K562 (cell line): Measurements from ENCODE around the gene SNRPA. TPM values are rescaled to one million over a fixed set of nuclear protein-coding genes. Genes with fewer than 3 reads are reported as not detected.

Source experiments
- CSDE1 ChIP-seq, 2 experiments: fragments of 450-650 bp; IDR thresholded peaks; 2 replicates each; pipeline ENCODE4 v1.6.1; 2016; ENCODE audit warnings: mild to moderate bottlenecking in 1 of 2
- KHSRP ChIP-seq: fragments of 450-650 bp; IDR thresholded peaks from 2 replicates; pipeline ENCODE4 v1.6.1; 2017
- MEF2A ChIP-seq: IDR thresholded peaks from 2 replicates; pipeline ENCODE4 v1.6.1; 2011; ENCODE audit warnings: low read depth, mild to moderate bottlenecking, low read length, moderate library complexity; ENCODE audit not compliant: control insufficient read depth
- NR4A1 ChIP-seq, 2 experiments: fragments of 250-450 bp in 1 of 2; fragments of 450-650 bp in 1 of 2; sonication (Bioruptor Pico) in 1 of 2; IDR thresholded peaks; 2 replicates each; pipeline versions ENCODE4 v1.4.0 to v1.6.1; 2016 to 2020; ENCODE audit warnings: mild to moderate bottlenecking in 2 of 2, missing compliant biosample characterization in 1 of 2, missing genetic modification characterization in 1 of 2, moderate library complexity in 1 of 2
- ZBTB9 ChIP-seq: fragments of 450-650 bp; formaldehyde crosslinking; IDR thresholded peaks from 2 replicates; pipeline ENCODE4 v1.4.0; 2020; ENCODE audit warnings: mild to moderate bottlenecking, moderate library complexity
- ZNF197 ChIP-seq: fragments of 200-800 bp; sonication (Bioruptor generic); IDR thresholded peaks from 2 replicates; pipeline ENCODE4 v1.6.1; 2016; ENCODE audit warnings: low read depth, missing genetic modification characterization, missing compliant biosample characterization
- ZNF407 ChIP-seq: fragments of 450-650 bp; IDR thresholded peaks from 2 replicates; pipeline ENCODE4 v1.6.1; 2016; ENCODE audit warnings: low read depth
- ZNF431 ChIP-seq: sonication (generic); formaldehyde crosslinking; IDR thresholded peaks from 2 replicates; pipeline ENCODE4 v1.8.0; 2022; ENCODE audit warnings: mild to moderate bottlenecking, missing genetic modification reagents
- polyA plus RNA-seq, 8 experiments: library from polyadenylated mRNA; depleted of rRNA in 4 of 8; stranded (reverse) in 5 of 8; unstranded in 3 of 8; fragments of >200 nt; fragmentation: Nextera tagmentation in 2 of 8; fragmentation: Illumina TruSeq in 1 of 8; extraction: Ambion mirVana in 2 of 8; extraction: Trizol in 1 of 8; gene quantifications; 2 replicates each; pipeline versions ENCODE4 v1.2.1 to v1.2.3, GENCODE V29; 2011 to 2014; ENCODE audit warnings: inconsistent platforms in 1 of 8, missing spikeins in 1 of 8
- total RNA-seq, 7 experiments: library from RNA; depleted of rRNA in 6 of 7; stranded (reverse); fragments of >200 nt in 6 of 7; fragmentation: Illumina TruSeq in 2 of 7; extraction: Trizol in 2 of 7; gene quantifications; 2 replicates each; pipeline versions ENCODE4 v1.2.1 to v1.2.3, GENCODE V29; 2011 to 2021; ENCODE audit warnings: low replicate concordance in 1 of 7
- TF ChIP-seq, protein P1 (sequence below): sonication (generic); formaldehyde crosslinking; IDR thresholded peaks from 2 replicates; pipeline ENCODE4 v1.9.0; 2022; ENCODE audit warnings: mild to moderate bottlenecking, missing genetic modification reagents

Gene SNRPA
- total and polyA plus RNA-seq, 9 of the 15 experiments (the other 6 are each of a cell fraction or from before 2014, with no cell fraction given): 16.3 to 311 (median 193) TPM

- TF ChIP-seq ZNF407 (no peak), CSDE1 (IDR thresholded peaks at IDR 0.05) (no peak), NR4A1 (CRISPR knock-in tag; IDR thresholded peaks at IDR 0.05) (no peak), NR4A1 (tag; IDR thresholded peaks at IDR 0.05) (no peak), MEF2A (no peak), ZNF431 (CRISPR knock-in tag) (no peak), KHSRP (no peak), ZBTB9 (no peak), ZNF197 (CRISPR knock-in tag) (no peak)
- TF ChIP-seq, protein P1, sequence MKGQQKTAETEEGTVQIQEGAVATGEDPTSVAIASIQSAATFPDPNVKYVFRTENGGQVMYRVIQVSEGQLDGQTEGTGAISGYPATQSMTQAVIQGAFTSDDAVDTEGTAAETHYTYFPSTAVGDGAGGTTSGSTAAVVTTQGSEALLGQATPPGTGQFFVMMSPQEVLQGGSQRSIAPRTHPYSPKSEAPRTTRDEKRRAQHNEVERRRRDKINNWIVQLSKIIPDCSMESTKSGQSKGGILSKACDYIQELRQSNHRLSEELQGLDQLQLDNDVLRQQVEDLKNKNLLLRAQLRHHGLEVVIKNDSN (CRISPR knock-in tag): no peak
These were observed 48.5 kb upstream of the SNRPA start (continued) for GRCh38 chr19:40702337-40703012.
